T-helper 1 cell treated with Interleukin-12 subunit alpha and Interleukin-12 subunit beta and Interleukin-4 antibody, amounts not matched to agents 30 ng/mL and 1 ng/mL, for 36 hours (primary cell): ENCODE measurements around the gene AVP. TPM values are rescaled to one million over a fixed set of nuclear protein-coding genes. Genes with fewer than 3 reads are reported as not detected.
"Not testable (repeated sequence)": the region's sequence is repeated elsewhere in the genome, so short reads cannot be mapped to it uniquely, and the experiment has no call there.

ENCODE experiments used
- intact Hi-C: fragments of 100-400 bp; cut with micrococcal nuclease; formaldehyde crosslinking; loops from one replicate; pipeline ENCODE4 v1.15.1; 2024
- total RNA-seq: library from RNA; stranded (reverse); gene quantifications from 2 replicates; pipeline ENCODE4 v1.2.3, GENCODE V29; 2022

The AVP gene
- total RNA-seq, 1 donor from 2014 or later = not detected

GRCh38 chr20:3084986-3085360 is 449 bp upstream of the AVP start:
- intact Hi-C loops = no loop called here

- intact Hi-C loops = no loop called here
These were observed 1.3 kb downstream of the AVP start for GRCh38 chr20:3082955-3083952.

- intact Hi-C loops = no loop called here
These were observed 2.1 kb downstream of the AVP start for GRCh38 chr20:3082306-3082951.

DNA sequence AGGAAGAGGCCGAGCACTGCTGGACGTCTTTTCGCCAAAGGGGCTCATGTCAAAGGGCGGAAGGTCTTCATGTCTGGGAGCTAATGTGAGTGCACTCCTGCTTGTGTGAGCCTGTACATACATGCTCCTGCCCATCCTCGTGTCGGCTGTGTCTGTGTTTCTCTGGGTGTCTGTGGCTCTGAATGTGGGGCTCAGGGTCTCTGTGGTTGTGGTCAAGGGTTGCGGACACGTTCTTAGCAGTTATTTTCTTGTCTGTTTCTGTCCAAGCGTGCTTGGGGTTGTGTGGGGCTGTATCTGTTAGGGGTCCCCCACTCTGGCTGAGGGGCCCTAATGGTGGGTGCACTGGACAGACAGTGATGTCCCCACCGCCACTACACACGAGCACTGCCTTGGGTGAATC is 2.9 kb downstream of the AVP start:
- intact Hi-C loops = no loop called here

DNA sequence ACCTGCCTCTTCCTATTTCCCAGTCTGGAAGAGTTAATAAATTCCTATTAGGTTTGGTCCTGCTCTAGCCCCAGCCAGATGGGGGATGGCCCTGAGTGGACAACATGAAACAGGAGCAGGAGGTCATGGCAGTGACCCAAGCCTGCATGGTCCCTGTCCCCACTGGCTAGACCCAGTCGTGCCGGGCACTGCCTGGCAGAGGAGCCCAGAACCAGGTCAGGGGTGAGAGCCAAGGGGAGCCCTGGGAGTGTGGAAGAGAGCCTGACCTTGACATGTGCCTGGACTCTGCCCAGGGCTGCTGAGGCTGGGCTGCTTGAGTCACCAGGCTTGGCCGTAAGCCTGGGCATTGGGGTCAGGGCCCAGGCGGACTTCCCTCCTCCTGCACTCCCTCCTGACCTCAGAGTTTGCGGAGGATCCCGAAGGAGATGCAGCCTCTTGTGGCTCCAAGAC is 3.6 kb downstream of the AVP start:
- intact Hi-C loops = no loop called here

- intact Hi-C loops = loop anchor here (1.0 to 2.0 kb wide), 3 partner anchors 15 to 81 kb away; partner anchors contain the start of genes FASTKD5 and UBOX5
These were observed 6.8 kb downstream of the AVP start for GRCh38 chr20:3077618-3078134.

DNA sequence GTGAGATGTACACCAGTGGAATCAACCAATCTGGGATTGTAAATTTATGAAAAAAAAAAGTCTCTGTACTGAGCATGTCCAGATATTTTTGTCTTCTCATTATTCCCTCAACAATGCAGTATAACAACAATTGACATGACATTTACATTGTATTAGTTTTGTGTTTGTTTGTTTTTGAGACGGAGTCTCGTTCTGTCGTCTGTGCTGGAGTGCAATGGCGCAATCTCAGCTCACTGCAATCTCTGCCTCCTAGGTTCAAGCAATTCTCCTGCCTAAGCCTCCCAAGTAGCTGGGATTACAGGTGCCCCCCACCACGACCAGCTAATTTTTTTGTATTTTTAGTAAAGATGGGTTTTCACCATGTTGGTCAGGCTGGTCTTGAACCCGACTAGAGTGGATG is 9.2 kb downstream of the AVP start:
- intact Hi-C loops = not testable (repeated sequence)

- intact Hi-C loops = loop anchor here (5.0 kb wide), 1 partner anchor 97 kb away; the partner anchor contains the start of gene LZTS3
These were observed 9.7 kb downstream of the AVP start for GRCh38 chr20:3074812-3075211.

DNA sequence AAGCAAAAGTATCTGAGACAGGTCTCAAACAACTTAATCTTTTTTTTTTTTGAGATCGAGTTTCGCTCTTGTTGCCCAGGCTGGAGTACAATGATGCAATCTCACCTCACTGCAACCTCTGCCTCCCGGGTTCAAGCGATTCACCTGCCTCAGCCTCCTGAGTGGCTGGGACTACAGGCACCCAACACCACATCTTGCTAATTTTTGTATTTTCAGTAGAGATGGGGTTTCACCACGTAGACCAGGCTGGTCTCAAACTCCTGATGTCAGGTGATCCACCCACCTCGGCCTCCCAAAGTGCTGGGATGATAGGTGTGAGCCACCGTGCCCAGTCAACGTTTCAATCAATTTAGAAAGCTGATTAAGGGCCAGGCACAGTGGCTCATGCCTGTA is 11.3 kb downstream of the AVP start:
- intact Hi-C loops = loop anchor here (2.0 to 5.0 kb wide), 2 partner anchors 50 to 99 kb away; partner anchors contain the start of gene LZTS3

DNA sequence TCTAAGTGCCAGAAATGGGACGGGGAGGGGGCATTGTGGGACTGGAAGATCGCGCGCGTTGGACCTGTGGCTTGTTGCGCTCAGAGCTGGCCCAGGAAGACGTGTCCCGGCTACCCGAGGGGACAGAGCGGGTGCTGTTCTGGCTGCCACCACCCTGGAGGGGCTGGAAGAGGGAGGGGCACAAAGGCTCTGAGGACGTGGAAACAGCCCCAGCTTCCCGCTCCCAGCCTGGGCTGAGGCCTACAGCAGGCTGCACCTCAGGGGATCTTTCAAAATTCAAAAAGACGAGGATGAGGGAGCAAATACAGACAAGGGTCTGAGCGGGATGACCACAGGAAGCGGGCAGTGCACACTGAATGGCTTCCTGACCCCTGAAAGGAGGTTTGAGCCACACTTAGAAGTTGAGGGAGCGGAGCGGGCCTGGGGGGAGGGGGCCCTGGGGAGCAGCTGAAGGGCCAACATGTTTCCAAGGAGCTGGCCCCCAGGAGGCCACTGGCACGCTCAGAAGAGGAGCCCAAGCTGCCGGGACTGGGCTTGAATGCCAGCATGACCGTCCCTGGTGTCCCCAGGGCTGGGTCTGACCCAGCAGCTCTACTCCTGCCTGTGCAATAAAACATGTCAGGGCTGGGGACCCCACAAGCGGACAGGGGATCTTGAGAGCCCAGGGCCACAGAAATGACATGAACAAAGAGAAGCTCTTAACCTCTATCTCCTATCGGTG is 11.8 kb downstream of the AVP start:
- intact Hi-C loops = loop anchor here (1.0 to 5.0 kb wide), 3 partner anchors 18 to 100 kb away; partner anchors contain the start of gene LZTS3

- intact Hi-C loops = loop anchor here (1.0 to 5.0 kb wide), 3 partner anchors 18 to 100 kb away; partner anchors contain the start of gene LZTS3
These were observed 12.7 kb downstream of the AVP start, which contains the start of gene OXT for GRCh38 chr20:3071610-3072529. OXT (plus strand) TSS chr20:3071620; CDS start chr20:3071656, 36 bp downstream.

DNA sequence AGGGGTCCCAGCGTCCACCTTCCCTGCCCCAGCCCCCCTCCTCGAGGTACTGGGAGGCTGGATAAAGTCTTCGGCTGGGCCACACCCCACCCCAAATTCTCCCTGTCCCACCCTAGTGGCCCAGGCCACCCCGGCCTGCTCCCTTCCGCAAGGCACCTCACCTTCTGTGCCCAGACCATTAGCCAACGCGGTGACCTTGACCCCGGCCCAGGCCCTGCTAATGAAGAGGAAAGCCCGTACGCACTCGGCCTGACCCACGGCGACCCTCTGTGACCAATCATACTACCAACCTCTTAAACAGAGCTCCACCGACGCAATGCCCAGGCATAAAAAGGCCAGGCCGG is 13.3 kb downstream of the AVP start:
- intact Hi-C loops = loop anchor here (5.0 kb wide), 1 partner anchor 101 kb away; the partner anchor contains the start of gene LZTS3

DNA sequence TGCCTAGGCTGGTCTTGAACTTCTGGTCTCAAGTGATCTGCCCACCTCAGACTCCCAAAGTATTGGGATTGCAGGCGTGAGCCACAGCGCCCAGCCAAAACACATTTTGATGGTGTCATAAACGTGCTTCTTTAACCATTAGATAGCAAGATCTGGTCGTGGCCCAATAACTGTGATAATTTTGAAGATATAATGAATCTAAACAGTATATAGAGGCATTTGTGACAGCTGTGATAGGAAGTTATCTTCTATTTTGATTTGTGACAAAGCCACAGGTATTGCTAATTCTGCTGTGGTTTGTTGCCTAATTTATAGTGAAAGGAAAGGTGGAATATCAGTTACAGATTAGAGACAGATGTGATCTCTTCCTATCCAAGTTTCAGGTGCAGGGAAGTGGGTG is 13.8 kb downstream of the AVP start:
- intact Hi-C loops = loop anchor here (5.0 kb wide), 1 partner anchor 102 kb away; the partner anchor contains the start of gene LZTS3

DNA sequence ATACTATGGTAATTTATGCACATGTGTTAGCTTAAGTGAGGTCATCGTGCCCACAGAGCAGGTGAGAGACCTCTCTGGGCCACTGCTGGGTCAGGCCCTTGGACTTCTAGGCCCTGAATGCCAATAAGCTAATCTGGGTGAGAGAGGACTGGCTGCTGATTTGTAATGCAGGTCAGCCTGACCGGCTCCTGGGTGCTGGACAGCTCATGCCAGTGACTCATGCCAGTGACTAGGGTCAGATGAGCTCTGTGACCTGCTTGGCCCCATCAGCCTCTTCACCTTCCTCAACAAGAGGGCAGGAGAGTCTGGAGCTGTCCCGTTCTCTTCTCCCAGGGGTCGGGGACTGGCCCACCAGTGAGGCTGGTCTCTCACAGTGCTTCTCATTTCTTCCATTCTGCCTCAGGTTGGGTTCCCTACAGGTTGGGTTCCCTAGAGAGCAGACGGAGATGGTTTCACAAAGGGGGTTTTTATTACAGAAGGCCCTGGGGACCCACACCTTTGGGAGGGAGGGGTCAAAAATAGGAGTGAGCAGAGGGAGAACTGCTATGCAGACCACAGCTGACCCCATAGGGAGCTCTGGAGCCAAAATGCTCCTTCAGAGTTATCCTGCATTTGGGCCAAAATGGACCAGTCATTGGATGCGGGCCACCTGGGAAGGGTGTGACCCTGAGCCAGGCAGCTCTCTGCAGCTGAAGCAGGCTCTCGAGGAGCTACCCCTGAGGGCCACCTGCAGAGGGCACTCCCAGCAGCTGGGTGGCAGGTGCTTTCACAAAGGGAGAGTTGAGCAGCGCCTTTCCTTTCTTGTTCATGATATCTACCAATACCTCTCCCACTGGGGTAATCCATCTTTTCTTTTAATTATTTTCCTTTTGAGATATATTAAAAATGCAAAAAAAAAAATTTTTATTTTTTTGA is 15.3 kb downstream of the AVP start:
- intact Hi-C loops = loop anchor here (1.0 kb wide), 1 partner anchor 46 kb away; no protein-coding TSS in a partner anchor

DNA sequence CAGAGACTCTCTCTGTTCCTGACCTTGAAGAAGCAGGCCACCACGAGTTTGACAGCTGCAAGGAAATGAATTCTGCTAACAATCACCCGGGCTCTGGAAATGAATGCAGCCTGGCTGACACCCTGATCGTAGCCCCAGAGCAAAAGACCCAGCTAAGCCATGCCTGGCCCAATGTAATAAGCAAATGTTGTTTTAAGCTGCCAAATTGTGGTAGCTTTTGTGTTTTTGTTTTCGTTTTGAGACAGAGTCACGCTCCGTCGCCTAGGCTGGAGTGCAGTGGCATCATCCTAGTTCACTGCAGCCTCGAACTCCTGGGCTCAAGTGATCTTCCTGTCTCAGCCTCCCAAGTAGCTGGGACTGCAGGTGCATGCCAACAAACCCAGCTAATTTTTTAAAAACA is 16.4 kb downstream of the AVP start:
- intact Hi-C loops = no loop called here

- intact Hi-C loops = no loop called here
These were observed 17.1 kb downstream of the AVP start for GRCh38 chr20:3067139-3068014.

DNA sequence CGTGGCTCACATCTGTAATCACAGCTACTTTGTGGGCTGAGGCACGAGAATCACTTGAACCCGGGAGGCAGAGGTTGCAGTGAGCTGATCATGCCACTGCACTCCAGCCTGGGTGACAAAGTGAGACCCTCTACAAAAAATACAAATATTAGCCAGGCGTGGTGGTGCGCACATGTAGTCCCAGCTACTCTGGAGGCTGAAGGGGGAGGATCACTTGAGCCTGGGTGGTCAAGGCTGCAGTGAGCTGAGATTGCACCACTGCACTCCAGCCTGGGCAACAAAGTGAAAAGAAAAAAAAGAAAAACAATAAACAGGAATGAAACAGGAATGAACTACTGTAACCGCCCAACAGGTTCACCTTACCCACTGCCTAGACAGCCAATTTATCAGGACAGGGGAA is 20.4 kb downstream of the AVP start:
- intact Hi-C loops = not testable (repeated sequence)

- intact Hi-C loops = no loop called here
These were observed 25.0 kb downstream of the AVP start for GRCh38 chr20:3059489-3059888.
